ENCODE data around the gene UNC13D.

DNA sequence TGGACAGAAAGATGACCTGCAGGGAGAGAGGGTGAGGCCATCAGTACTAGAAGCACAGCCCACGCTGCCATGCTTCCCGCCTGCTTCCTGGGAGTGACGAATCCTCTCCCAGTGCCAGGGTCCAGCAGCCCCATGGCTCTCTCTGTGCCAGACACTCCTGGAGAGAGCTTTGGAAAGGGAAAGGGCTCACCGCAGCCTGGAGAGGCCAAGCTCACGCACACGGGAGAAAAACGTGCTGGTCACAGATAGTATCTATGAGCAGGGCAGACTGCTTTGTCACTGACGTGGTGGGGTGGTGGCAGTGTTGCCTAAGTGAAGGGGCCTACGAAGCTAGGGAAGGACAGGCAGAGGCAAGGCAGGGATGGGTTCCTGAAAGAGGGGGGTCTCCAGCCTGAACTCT lies 5.5 kb upstream of the UNC13D start:
- TF ChIP-seq ZNF274 (IDR thresholded peaks at IDR 0.05; ENCODE audit: low read depth, low read length) (no peak), YY1 (IDR thresholded peaks at IDR 0.05; ENCODE audit: insufficient read depth, insufficient read length) (no peak), SUZ12 (IDR thresholded peaks at IDR 0.05; ENCODE audit: extremely low read depth, insufficient read depth, insufficient read length) (no peak)
